ENCODE results near the gene TMOD3. TPM values are rescaled to one million over a fixed set of nuclear protein-coding genes. Genes with fewer than 3 reads are reported as not detected.

Gene TMOD3
- total and polyA plus RNA-seq, 2 of the 8 experiments (the other 6 are each of a cell fraction or from before 2014, with no cell fraction given), result 3.9 to 29.0 TPM

- no peak for TF ChIP-seq TAF1 (IDR thresholded peaks at IDR 0.05; ENCODE audit: low read depth, low read length)
These were observed 35.9 kb downstream of the TMOD3 start (continued) for GRCh38 chr15:51865317-51865716.
